ENCODE results near the gene PROM1.
A peak's percentile ranks its signal among the peaks of the same experiment; 100 is the strongest.

Gene PROM1

GRCh38 chr4:15963576-15963975 is 120.2 kb downstream of the PROM1 start:
- DNase-seq (ENCODE audit: low spot score): no peak
- no peak overlapping the region for H3K4me3 ChIP-seq
- TF ChIP-seq CTCF (IDR thresholded peaks at IDR 0.05): no peak
- H3K27ac ChIP-seq: no peak overlapping the region

GRCh38 chr4:15963001-15963451 is 120.8 kb downstream of the PROM1 start, which contains the start of gene FGFBP2:
Gene FGFBP2 (minus strand): TSS chr4:15963175. CDS start chr4:15963129, 46 bp downstream.
- no peak for TF ChIP-seq CTCF (IDR thresholded peaks at IDR 0.05)
- no peak within 1 kb of the TSS for H3K27ac ChIP-seq
- DNase-seq (ENCODE audit: low spot score): no peak
- no peak within 1 kb of the TSS for H3K4me3 ChIP-seq

GRCh38 chr4:15961781-15962510 is 121.9 kb downstream of the PROM1 start:
- no peak overlapping the region for H3K27ac ChIP-seq
- no peak for TF ChIP-seq CTCF (IDR thresholded peaks at IDR 0.05)
- H3K4me3 ChIP-seq: no peak overlapping the region
- DNase-seq (ENCODE audit: low spot score): no peak

GRCh38 chr4:15958562-15958961 is 125.3 kb downstream of the PROM1 start:
- Histone ChIP-seq H3K4me3 (no peak overlapping the region), H3K27ac (no peak overlapping the region)
- DNase-seq (ENCODE audit: low spot score): no peak
- TF ChIP-seq CTCF (IDR thresholded peaks at IDR 0.05): no peak

- DNase-seq (ENCODE audit: low spot score): no peak
- Histone ChIP-seq H3K4me3 (no peak overlapping the region), H3K27ac (no peak overlapping the region)
- TF ChIP-seq CTCF (IDR thresholded peaks at IDR 0.05): peak; percentile 86
Measured at GRCh38 chr4:15956179-15956850, 127.5 kb downstream of the PROM1 start.

GRCh38 chr4:15955670-15956069 is 128.2 kb downstream of the PROM1 start:
- no peak overlapping the region for H3K4me3 ChIP-seq
- TF ChIP-seq CTCF (IDR thresholded peaks at IDR 0.05): no peak

GRCh38 chr4:15953625-15954024 is 130.2 kb downstream of the PROM1 start:
- no peak overlapping the region for H3K27ac ChIP-seq
- no peak for DNase-seq (ENCODE audit: low spot score)
- no peak for TF ChIP-seq CTCF (IDR thresholded peaks at IDR 0.05)
- no peak overlapping the region for H3K4me3 ChIP-seq

More at GRCh38 chr4:15955670-15956069, 128.2 kb downstream of the PROM1 start:
- no peak overlapping the region for H3K27ac ChIP-seq
- DNase-seq (ENCODE audit: low spot score): no peak

All from coronary artery (tissue), 2 donors.